Measurements from ENCODE around the gene R3HDM2.
A peak's percentile ranks its signal among the peaks of the same experiment; 100 is the strongest.
"Not testable (repeated sequence)": the region's sequence is repeated elsewhere in the genome, so short reads cannot be mapped to it uniquely, and the experiment has no call there.

The R3HDM2 gene

DNA sequence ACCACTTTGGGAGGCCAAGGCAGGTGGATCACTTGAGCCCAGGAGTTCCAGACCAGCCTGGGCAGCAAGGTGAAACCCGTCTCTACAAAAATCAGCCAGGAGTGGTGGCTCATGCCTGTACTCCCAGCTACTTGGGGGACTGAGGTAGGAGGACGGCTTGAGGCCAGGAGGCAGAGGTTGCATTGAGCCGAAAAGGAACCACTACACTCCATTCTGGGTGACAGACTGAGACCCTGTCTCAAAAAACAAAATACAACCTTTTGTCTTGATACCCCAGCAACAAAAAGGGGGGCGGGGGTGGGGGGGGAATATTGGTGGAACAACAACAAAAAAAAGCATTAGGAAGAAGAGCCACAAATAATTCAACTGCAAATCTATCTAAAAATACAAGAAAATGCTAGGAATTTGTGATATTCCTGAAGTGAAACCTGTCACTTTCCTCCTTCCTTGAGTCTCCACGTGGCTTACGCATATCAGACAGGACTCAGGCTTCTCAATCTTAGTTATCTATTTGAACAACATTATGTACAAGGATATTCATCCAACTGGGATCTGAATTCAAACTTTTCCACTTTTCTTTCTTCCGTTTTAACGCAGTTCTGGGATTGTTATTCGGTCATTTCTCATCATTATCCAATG, 1.3 kb downstream of the R3HDM2 start:
- no peak for DNase-seq

- no peak for DNase-seq
These were observed 1.9 kb downstream of the R3HDM2 start for GRCh38 chr12:57428965-57429364.

DNA sequence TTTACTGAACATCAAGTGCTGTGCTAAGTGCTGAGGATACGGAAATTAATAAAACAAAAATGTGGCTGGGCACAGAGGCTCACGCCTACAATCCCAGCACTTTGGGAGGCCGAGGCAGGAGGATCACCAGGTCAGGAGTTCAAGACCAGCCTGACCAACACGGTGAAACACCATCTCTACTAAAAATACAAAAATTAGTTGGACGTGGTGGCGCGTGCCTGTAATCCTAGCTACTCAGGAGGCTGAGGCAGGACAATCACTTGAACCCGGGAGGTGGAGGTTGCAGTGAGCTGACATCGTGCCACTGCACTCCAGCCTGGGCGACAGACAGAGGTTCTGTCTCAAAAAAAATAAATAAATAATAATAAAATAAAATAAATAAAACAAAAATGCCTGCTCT, 3.9 kb downstream of the R3HDM2 start:
- not testable (repeated sequence) for DNase-seq

- no peak for DNase-seq
These were observed 10.4 kb downstream of the R3HDM2 start for GRCh38 chr12:57420482-57420881.

- DNase-seq, result no peak
These were observed 11.3 kb downstream of the R3HDM2 start for GRCh38 chr12:57419495-57419894.

GRCh38 chr12:57418255-57418654, 12.6 kb downstream of the R3HDM2 start:
- DNase-seq, result peak in 6 of 58 donors; percentile 3 to 17 (median 4)

GRCh38 chr12:57416039-57416996, 14.5 kb downstream of the R3HDM2 start:
- no peak for DNase-seq

GRCh38 chr12:57415088-57415487, 15.8 kb downstream of the R3HDM2 start:
- no peak for DNase-seq

DNA sequence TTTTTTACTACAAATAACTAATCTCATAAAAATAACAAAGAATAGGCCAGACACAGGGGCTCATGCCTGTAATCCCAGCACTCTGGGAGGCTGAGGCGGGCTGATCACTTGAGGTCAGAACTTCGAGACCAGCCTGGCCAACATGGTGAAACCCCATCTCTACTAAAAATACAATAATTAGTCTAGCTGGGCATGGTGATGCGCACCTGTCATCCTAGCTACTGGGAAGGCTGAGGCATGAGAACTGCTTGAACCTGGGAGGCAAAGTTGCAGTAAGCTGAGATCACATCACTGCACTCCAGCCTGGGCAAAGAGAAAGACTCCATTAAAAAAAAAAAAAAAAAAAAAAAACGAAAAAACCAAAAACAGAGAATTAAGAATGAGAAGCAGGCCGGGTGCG, 16.7 kb downstream of the R3HDM2 start:
- DNase-seq, result not testable (repeated sequence)

- DNase-seq, result no peak
These were observed 20.3 kb downstream of the R3HDM2 start for GRCh38 chr12:57410534-57410933.

- DNase-seq, result no peak
These were observed 25.7 kb downstream of the R3HDM2 start for GRCh38 chr12:57404966-57405640.

DNA sequence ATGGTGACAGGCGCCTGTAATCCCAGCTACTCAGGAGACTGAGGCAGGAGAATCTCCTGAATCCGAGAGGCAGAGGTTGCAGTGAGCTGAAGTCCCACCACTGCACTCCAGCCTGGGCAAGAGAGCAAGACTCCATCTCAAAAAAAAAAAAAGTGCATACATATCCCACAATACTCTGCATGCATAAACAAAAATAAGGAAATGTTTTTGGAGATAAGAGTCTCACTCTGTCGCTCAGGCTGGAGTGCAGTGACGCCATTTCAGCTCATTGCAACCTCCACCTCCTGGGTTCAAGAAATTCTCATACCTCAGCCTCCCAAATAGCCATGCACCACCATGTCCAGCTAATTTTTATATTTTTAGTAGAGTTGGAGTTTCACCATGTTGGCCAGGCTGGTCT, 28.7 kb downstream of the R3HDM2 start:
- DNase-seq, result not testable (repeated sequence)

- peak in 4 of 58 donors; percentile 0 to 5 (median 2) for DNase-seq
These were observed 29.7 kb downstream of the R3HDM2 start for GRCh38 chr12:57401165-57401564.

DNA sequence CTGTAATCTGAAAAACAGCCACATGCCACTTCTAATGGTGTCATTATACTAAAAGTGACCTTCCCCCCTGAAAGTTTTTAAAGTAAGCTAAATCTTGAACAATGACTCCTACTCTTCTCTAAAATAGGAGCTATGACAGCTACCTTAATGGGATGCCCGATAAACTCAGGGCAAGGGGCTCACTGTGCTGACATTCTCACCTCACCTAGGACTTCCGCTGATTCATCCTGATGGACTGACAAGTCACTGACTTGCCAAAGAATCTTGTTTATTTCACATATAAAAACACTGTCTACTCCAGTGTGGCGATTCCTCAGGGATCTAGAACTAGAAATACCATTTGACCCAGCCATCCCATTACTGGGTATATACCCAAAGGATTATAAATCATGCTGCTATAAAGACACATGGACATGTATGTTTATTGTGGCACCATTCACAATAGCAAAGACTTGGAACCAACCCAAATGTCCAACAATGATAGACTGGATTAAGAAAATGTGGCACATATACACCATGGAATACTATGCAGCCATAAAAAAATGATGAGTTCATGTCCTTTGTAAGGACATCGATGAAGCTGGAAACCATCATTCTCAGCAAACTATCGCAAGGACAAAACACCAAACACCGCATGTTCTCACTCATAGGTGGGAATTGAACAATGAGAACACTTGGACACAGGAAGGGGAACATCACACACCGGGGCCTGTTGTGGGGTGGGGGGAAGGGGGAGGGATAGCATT, 31.0 kb downstream of the R3HDM2 start:
- DNase-seq, result not testable (repeated sequence)

GRCh38 chr12:57397441-57397840, 33.4 kb downstream of the R3HDM2 start:
- no peak for DNase-seq

- no peak for DNase-seq
These were observed 35.7 kb downstream of the R3HDM2 start for GRCh38 chr12:57395121-57395520.

DNA sequence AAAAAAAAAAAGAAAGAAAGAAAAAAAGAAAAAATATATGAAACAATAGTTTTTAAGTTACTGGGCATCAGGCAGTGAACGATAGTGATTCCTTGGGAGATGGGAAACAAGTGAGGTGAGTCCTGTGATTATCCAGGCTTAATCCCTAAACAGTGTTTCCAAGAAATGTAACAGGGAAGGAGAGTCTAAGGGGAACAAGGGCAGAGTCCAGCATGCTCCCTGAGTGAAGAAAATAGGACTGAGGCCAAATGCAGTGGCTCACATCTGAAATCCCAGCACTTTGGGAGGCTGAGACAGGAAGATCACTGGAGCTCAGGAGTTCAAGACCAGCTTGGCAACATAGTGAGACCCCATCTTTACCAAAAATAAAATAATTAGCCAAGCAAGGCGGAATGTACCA, 40.7 kb downstream of the R3HDM2 start:
- no peak for DNase-seq

DNA sequence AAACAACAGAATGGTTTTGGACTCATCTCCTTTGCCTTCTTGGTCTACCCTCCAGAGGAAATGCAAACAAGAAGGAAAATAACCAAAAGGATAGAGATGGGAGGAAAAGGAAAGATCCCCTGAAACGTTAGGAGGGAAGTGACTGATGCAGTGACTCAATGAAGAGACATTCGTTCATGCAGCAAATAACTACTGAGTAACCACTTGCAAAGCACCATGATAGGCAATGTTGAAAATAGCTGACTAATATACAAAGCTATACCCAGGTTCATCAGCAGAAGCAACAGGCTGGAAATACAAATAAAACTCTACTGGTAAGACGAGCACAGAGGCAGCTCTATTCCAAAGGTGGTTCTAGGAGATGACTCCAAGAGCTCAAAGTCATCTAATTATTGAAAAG, 41.8 kb downstream of the R3HDM2 start:
- DNase-seq, result no peak

GRCh38 chr12:57388425-57388824, 42.4 kb downstream of the R3HDM2 start:
- no peak for DNase-seq

DNA sequence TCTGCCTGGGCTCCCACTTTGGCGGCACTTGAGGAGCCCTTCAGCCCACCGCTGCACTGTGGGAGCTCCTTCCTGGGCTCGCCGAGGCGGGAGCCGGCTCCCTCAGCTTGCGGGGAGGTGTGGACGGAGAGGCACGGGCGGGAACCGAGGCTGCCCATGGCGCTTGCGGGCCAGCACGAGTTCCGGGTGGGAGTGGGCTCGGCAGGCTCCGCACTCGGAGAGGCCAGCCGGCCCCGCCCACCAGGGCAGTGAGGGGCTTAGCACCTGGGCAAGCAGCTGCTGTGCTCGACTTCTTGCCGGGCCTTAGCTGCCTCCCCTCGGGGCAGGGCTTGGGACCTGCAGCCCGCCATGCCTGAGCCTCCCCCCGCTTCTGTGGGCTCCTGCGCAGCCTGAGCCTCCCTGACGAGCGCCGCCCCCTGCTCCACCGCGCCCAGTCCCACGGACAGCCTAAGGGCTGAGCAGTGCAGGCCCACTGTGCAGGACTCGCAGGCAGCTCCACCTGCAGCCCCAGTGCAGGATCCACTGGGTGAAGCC, 44.6 kb downstream of the R3HDM2 start:
- no peak for DNase-seq

DNA sequence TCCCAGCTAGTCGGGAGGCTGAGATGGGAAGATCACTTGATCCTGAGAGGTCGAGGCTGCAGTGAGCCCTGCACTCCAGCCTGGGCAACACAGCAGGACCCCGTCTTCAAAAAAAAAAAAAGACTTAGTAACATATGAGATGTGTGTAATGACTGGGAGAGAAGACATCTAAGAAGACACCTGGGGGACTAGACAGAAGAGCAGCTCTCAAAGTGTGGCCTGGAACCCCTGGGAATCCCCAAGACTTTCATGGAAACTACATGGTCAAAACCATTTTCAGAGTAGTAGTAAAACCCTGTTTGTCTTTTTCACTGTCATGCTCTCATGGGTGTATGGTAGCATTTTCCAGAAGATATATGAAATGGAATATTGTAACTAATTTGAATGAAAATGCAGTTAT, 45.3 kb downstream of the R3HDM2 start:
- no peak for DNase-seq

Measured in anterior cingulate cortex (tissue), 58 donors.